ENCODE results near the gene FRMD4A.

GRCh38 chr10:13829790-13830189 is 500.9 kb downstream of the FRMD4A start:
- no peak for TF ChIP-seq CTCF (IDR thresholded peaks at IDR 0.05)
- no peak for TF ChIP-seq POLR2A (IDR thresholded peaks at IDR 0.05)
